Hepatocyte (in vitro differentiated cells): ENCODE data around the gene VOPP1. TPM values are rescaled to one million over a fixed set of nuclear protein-coding genes. Genes with fewer than 3 reads are reported as not detected.

Source experiments
- DNase-seq: peaks from one replicate; pipeline ENCODE4 v3.0.0-alpha.2; 2016; ENCODE audit warnings: low spot score
- H2AFZ ChIP-seq: fragments of 200-600 bp; sonication (generic); 2 replicates; pipeline ENCODE4 v1.6.0; 2016; ENCODE audit warnings: antibody characterized with exemption, mild to moderate bottlenecking
- H3K27ac ChIP-seq: fragments of 200-600 bp; sonication (generic); 2 replicates; pipeline ENCODE4 v1.5.1; 2016; ENCODE audit warnings: mild to moderate bottlenecking
- H3K27me3 ChIP-seq: fragments of 200-600 bp; sonication (generic); 2 replicates; pipeline ENCODE4 v1.6.1; 2016
- H3K36me3 ChIP-seq: fragments of 200-600 bp; sonication (generic); replicated peaks from 2 replicates; pipeline ENCODE4 v1.5.1; 2016; ENCODE audit warnings: low read depth; ENCODE audit not compliant: insufficient read depth
- H3K4me1 ChIP-seq: fragments of 200-600 bp; sonication (generic); 2 replicates; pipeline ENCODE4 v1.5.1; 2016; ENCODE audit warnings: mild to moderate bottlenecking, moderate library complexity; ENCODE audit not compliant: insufficient read depth
- H3K4me2 ChIP-seq: fragments of 200-600 bp; sonication (generic); 2 replicates; pipeline ENCODE4 v1.6.0; 2016
- H3K4me3 ChIP-seq: fragments of 200-600 bp; sonication (generic); 2 replicates; pipeline ENCODE4 v1.5.1; 2016; ENCODE audit warnings: mild to moderate bottlenecking
- H3K79me2 ChIP-seq: fragments of 200-600 bp; sonication (generic); 2 replicates; pipeline ENCODE4 v1.6.0; 2017; ENCODE audit warnings: mild to moderate bottlenecking
- H3K9me2 ChIP-seq: fragments of 200-600 bp; sonication (generic); replicated peaks from 2 replicates; pipeline ENCODE4 v1.6.0; 2017; ENCODE audit warnings: mild to moderate bottlenecking; ENCODE audit not compliant: insufficient read depth
- H3K9me3 ChIP-seq: fragments of 200-600 bp; sonication (generic); 2 replicates; pipeline ENCODE4 v1.5.1; 2016; ENCODE audit warnings: low read depth, mild to moderate bottlenecking
- H4K20me1 ChIP-seq: fragments of 200-600 bp; sonication (generic); 2 replicates; pipeline ENCODE4 v1.6.0; 2016; ENCODE audit warnings: mild to moderate bottlenecking; ENCODE audit not compliant: insufficient read depth, poor library complexity, severe bottlenecking
- EZH2 ChIP-seq: fragments of 200-600 bp; sonication (generic); IDR thresholded peaks from 2 replicates; pipeline ENCODE4 v1.6.1; 2016; ENCODE audit warnings: antibody characterized with exemption, mild to moderate bottlenecking, borderline replicate concordance
- EZH2phosphoT487 ChIP-seq: fragments of 200-600 bp; sonication (generic); IDR thresholded peaks from one replicate; pipeline ENCODE4 v1.6.1; 2018; ENCODE audit warnings: antibody characterized with exemption, mild to moderate bottlenecking, low read depth, moderate library complexity; ENCODE audit not compliant: unreplicated experiment, severe bottlenecking
- WGBS: methylation state at CpG from one replicate; pipeline ENCODE4 v1.1.6; 2016; ENCODE audit warnings: low lambda C conversion rate; ENCODE audit errors: missing lambda C conversion rate; 5-methylcytosine and 5-hydroxymethylcytosine counted together
- polyA plus RNA-seq: library from polyadenylated mRNA; unstranded; fragments of >200 nt; fragmentation: Nextera tagmentation; extraction: Ambion mirVana; gene quantifications from 2 replicates; pipeline ENCODE4 v1.2.1, GENCODE V29; 2016
- total RNA-seq: library from RNA; depleted of rRNA; stranded (reverse); fragments of >200 nt; gene quantifications from 2 replicates; pipeline ENCODE4 v1.2.3, GENCODE V29; 2014
- TF ChIP-seq, protein P1 (sequence below): fragments of 200-600 bp; sonication (generic); IDR thresholded peaks from 2 replicates; pipeline ENCODE4 v1.5.1; 2016; ENCODE audit warnings: antibody characterized with exemption, mild to moderate bottlenecking; ENCODE audit not compliant: poor library complexity

VOPP1 gene
- total and polyA plus RNA-seq, 2 experiments from 2014 or later, result 6.5 to 25.3 TPM

DNA sequence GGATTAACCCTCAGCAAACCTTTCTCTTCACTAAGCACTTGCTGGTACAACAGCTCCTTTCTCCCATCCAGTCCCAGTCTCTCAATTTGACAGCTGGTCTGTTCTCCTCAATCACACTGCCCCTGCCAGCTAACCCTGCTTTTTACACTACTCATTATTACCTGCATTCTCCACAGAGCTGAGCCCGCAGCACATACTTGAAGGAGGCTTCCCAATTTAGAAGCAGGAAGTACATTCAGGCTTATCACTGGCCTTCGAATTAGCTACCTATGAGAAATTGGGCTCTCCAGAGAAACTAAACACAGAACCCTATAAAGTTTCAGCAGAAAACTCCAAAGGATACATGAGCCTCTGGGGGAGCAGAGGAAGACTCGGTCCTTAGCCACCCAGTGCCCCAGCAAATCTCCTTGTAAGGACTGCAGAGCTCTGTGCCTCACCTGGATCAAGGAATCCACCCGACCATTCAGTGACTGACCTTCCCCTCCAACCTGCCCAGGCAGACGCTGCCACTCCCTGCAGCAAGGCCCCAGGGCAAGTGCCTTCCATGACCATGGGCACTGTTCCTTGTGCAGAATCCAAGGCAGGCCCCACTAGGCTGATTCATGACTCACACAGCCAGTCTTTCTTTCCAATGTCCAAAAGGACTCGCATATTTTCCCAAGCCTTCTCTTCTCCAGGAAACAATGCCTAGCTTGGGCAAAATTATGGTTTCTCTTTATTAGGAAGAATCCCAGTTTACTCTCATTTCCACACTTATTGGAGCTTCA, 68.0 kb downstream of the VOPP1 start:
- Histone ChIP-seq H3K79me2 (no peaks in the 10 kb centered on the region), H3K9me2 (no peaks in the 10 kb centered on the region), H3K9me3 (no peaks in the 10 kb centered on the region), H3K36me3 (no peaks in the 10 kb centered on the region), H3K27ac (no peak overlapping the region), H3K4me1 (no peaks in the 10 kb centered on the region), H3K4me2 (no peak overlapping the region), H2AFZ (no peak overlapping the region), H3K27me3 (no peaks in the 10 kb centered on the region), H3K4me3 (no peak overlapping the region), H4K20me1 (no peaks in the 10 kb centered on the region)
- WGBS, result 88% methylated on average over 6 of the region's 6 CpGs
- TF ChIP-seq EZH2phosphoT487, result no peak
- TF ChIP-seq, protein P1, sequence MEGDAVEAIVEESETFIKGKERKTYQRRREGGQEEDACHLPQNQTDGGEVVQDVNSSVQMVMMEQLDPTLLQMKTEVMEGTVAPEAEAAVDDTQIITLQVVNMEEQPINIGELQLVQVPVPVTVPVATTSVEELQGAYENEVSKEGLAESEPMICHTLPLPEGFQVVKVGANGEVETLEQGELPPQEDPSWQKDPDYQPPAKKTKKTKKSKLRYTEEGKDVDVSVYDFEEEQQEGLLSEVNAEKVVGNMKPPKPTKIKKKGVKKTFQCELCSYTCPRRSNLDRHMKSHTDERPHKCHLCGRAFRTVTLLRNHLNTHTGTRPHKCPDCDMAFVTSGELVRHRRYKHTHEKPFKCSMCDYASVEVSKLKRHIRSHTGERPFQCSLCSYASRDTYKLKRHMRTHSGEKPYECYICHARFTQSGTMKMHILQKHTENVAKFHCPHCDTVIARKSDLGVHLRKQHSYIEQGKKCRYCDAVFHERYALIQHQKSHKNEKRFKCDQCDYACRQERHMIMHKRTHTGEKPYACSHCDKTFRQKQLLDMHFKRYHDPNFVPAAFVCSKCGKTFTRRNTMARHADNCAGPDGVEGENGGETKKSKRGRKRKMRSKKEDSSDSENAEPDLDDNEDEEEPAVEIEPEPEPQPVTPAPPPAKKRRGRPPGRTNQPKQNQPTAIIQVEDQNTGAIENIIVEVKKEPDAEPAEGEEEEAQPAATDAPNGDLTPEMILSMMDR, result no peak
- TF ChIP-seq EZH2, result no peak
- DNase-seq, result no peak

DNA sequence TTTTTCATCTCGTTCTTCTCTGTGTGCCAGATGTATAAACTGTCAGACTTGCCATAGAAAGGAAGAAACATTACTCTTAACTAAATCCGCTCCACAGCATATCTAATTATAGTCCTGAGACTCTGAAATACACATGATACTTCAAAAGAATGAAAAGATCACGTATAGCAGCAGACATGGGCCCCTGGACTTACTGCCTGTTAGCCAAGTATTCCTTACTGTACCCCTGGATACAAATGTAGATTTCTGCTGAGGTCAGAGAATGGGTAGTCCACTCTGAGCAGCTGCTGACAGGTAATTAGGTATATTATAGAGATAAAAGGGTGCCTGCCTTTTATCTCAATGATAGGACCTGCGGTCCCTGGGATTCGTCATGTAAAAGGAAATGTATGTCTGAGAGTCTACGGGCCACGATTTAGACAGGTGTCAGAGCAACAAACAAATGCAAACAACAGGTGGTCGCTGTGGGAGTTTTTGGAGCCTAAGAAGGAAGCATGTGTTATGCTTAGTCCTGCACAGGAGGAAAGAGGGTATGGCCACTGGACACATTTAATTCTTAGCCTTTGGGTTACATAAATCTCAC, 69.4 kb downstream of the VOPP1 start:
- H3K36me3 ChIP-seq, result no peaks in the 10 kb centered on the region
- WGBS, result 62% methylated on average over 8 of the region's 8 CpGs
- no peaks in the 10 kb centered on the region for H3K4me1 ChIP-seq
- H4K20me1 ChIP-seq, result no peaks in the 10 kb centered on the region
- H2AFZ ChIP-seq, result no peak overlapping the region
- no peak overlapping the region for H3K4me2 ChIP-seq
- no peaks in the 10 kb centered on the region for H3K9me2 ChIP-seq
- H3K27ac ChIP-seq, result no peak overlapping the region
- H3K4me3 ChIP-seq, result no peak overlapping the region
- no peaks in the 10 kb centered on the region for H3K9me3 ChIP-seq
- TF ChIP-seq EZH2 (no peak), EZH2phosphoT487 (no peak)
- TF ChIP-seq, protein P1, result no peak
- DNase-seq, result no peak
- no peaks in the 10 kb centered on the region for H3K27me3 ChIP-seq
- no peaks in the 10 kb centered on the region for H3K79me2 ChIP-seq

DNA sequence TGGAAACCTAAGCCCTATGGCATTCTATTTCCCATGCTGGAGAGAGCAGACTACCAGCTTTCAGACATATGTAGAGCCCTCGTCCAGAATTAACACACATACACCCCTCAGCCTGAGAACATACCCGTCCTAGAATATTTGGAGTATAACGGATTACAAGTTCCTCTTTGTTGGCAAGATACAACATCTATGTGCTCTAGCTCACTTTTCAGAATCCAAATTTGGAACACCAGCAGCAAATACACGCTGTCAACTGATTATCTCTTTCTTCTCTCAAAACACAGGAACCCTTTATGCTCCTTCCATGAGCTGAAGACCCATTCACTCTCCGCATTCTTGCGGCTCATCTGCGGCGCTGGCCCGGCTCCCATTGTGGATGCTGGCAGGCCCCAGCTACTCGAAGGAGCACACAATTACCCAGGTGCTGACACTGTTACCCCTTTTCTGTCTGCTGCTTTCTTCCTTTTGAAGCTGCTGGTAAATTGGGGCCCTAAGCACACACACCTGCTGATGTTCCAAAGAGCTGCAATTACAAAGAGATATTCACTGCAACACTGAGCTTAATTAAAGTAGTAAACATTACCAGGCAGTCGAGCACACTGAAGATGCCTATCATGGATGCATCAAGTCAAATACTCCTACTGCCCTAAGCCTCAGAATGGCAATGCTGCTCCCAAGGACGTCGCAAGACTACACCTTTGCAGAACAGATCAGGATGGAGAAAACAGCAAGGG, 70.0 kb downstream of the VOPP1 start:
- no peak overlapping the region for H3K4me2 ChIP-seq
- no peaks in the 10 kb centered on the region for H3K27me3 ChIP-seq
- H4K20me1 ChIP-seq, result no peaks in the 10 kb centered on the region
- H3K79me2 ChIP-seq, result no peaks in the 10 kb centered on the region
- H3K4me1 ChIP-seq, result no peaks in the 10 kb centered on the region
- no peak for DNase-seq
- H3K4me3 ChIP-seq, result no peak overlapping the region
- 91% methylated on average over 13 of the region's 13 CpGs for WGBS
- H3K36me3 ChIP-seq, result no peaks in the 10 kb centered on the region
- no peaks in the 10 kb centered on the region for H3K9me2 ChIP-seq
- no peaks in the 10 kb centered on the region for H3K9me3 ChIP-seq
- H2AFZ ChIP-seq, result no peak overlapping the region
- TF ChIP-seq EZH2, result no peak
- TF ChIP-seq EZH2phosphoT487, result no peak
- TF ChIP-seq, protein P1, result no peak
- H3K27ac ChIP-seq, result no peak overlapping the region
